Raji (cell line): ENCODE data around the gene NIT1.

Experiments used
- POLR2A ChIP-seq: IDR thresholded peaks from 2 replicates; pipeline ENCODE4 v1.6.1; 2011; ENCODE audit warnings: low read depth, low read length, control low read depth; ENCODE audit not compliant: insufficient read depth

The NIT1 gene

DNA sequence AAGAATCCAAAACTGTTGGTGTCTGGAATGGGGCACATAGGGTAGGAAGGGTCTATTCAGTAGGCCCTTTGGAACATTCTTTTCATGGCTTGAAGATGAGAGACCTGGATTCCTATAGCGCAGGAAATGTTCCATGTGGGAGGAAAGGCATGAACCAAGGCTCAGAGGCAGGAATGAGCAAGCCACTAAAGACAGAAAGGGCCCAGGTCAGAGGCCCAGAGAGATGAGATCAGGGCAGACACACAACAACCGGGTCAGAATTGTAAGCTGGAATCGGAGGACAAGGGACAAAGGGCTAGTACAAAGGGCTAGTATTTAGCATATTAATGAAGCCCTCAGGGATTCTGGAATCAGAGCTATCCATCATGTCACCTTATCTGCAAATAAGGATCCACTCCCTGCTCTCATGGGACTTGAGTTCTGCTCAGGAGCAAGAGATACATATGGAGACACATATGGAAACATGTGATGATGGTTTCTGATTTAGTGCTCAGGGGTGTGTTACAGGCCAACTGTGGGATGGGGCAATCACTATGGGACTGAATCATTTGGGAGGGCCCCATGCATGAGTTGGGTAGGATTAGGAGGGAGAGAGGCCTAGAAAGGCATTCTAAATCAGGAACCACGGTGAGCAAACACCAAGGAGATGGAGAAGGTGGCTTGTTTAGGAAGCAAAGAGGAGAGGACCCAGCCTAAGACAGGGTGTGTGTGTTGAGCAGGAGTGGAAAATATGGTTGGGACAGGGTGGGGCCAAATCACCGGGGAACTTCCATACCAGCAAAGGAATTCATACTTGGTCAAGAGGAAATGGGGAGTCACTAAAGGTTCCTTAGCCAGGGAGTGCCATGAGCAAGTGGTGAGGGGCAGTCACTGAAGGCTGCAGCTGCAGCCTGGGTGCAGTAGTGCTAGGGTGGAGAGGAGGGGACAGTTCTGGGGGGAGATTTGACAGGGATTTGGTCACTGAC, 37.2 kb upstream of the NIT1 start:
- no peak for TF ChIP-seq POLR2A

- no peak for TF ChIP-seq POLR2A
Observed at GRCh38 chr1:161081519-161081918, 36.4 kb upstream of the NIT1 start.

- TF ChIP-seq POLR2A: no peak
Observed at GRCh38 chr1:161082483-161082882, 35.4 kb upstream of the NIT1 start.

- TF ChIP-seq POLR2A: no peak
Observed at GRCh38 chr1:161082996-161083747, 34.7 kb upstream of the NIT1 start.

GRCh38 chr1:161083748-161084596, 33.9 kb upstream of the NIT1 start:
- no peak for TF ChIP-seq POLR2A

- no peak for TF ChIP-seq POLR2A
Observed at GRCh38 chr1:161084597-161084988, 33.3 kb upstream of the NIT1 start.

DNA sequence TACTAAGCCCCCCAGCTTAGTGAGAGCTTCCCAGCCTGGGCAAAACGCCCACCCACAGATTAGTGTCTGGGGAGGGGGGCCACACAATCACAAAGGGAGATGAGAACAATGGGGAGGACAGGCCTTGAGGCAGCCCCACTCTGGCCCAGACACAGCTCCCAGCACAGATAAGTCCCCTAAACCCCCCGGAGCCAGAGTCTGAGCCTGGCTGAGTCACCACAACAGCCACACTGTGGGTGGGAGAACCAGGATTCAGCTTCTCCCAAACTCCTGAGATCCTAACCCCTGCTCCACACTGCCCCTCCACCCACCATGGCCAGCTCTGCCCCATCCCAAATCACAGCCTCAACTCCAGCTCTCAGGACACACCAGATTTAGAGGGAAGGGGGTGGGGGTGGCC, 32.7 kb upstream of the NIT1 start:
- no peak for TF ChIP-seq POLR2A

- no peak for TF ChIP-seq POLR2A
Observed at GRCh38 chr1:161086457-161086856, 31.4 kb upstream of the NIT1 start.

DNA sequence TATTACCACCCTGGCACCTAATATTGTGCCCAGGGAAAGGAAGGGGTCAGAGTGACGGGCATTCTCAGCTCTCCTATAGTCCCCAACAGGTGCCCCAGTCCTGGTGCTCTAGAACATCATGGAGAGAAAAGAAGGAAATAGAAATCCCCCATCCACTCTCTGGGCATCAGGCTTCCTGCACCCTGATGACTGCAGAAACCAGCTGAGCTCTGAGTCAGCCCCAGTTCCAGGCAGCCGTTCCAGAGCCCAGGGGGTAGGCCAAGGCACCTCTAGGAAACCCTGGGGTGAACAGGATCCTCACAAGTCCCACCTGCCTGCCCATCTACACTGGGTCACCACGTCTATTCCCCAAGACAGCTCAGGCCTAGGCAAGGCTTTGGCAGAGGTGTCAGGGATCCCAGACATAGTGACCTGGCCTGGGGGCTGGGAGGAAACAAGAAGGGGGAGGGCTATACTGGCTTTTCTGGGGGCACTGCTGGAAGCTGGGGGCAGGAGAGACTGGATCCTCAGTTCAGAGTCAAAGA, 29.3 kb upstream of the NIT1 start:
- no peak for TF ChIP-seq POLR2A

GRCh38 chr1:161089251-161089924, 28.5 kb upstream of the NIT1 start, which contains the start of gene NECTIN4:
Gene NECTIN4 (minus strand): TSS chr1:161089558. CDS start chr1:161089296, 262 bp downstream.
- TF ChIP-seq POLR2A: no peak

GRCh38 chr1:161089938-161090337, 28.0 kb upstream of the NIT1 start:
- TF ChIP-seq POLR2A: no peak

DNA sequence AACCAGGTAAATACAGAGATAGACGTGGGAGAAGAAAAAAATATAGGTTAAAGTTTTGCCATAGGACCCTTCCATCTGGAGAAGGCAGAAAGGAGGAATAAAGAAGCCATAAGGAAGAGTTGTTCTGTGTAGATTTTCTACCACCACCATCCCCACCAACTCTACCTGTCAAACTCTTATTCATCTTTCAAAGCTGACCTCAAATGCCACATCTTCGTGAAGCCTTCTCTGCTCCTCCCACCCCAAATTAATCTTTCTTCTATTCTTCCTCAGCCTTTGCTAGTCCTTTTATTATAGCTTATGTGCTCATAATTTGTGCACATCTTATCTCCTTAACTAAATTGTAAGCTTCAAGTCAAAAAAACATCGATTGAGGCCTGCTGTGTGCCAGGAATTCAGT, 27.3 kb upstream of the NIT1 start:
- TF ChIP-seq POLR2A: no peak

DNA sequence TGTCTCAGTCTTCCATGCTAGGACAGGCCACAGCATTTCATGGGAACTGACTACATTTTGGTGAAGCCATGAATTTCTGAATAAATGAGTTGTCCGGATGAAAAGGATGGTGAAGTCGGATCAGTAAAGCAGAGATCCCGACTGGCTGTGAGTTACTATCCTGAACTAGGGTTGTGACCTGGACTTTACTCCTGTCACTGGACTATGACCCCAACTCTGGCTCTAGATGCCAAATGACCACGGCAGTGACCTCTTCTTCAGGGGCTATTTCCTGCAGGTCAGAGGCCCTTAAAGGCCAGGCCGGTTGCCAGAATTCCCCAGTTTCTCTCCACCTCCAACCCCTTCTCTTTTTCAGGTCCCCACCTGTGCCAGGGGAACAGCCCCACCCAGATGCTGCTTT, 26.8 kb upstream of the NIT1 start:
- TF ChIP-seq POLR2A: no peak

GRCh38 chr1:161091796-161092507, 26.0 kb upstream of the NIT1 start:
- TF ChIP-seq POLR2A: no peak
